ENCODE results near the gene ARHGAP10.

ARHGAP10 gene

GRCh38 chr4:148044912-148045352 lies 313.0 kb downstream of the ARHGAP10 start:
- DNase-seq, result peak in 1 of 5 experiments; percentile 22

- no peak for DNase-seq
Observed at GRCh38 chr4:148048598-148048997, 316.7 kb downstream of the ARHGAP10 start.

- DNase-seq, result no peak
Observed at GRCh38 chr4:148051403-148051802, 319.5 kb downstream of the ARHGAP10 start.

- DNase-seq, result peak in 2 of 5 experiments; percentile 49 to 88
Observed at GRCh38 chr4:148052448-148052847, 320.6 kb downstream of the ARHGAP10 start.

- DNase-seq, result no peak
Observed at GRCh38 chr4:148053298-148054003, 321.6 kb downstream of the ARHGAP10 start.

- DNase-seq, result no peak
Observed at GRCh38 chr4:148054275-148054674, 322.4 kb downstream of the ARHGAP10 start.

GRCh38 chr4:148055844-148056243 lies 324.0 kb downstream of the ARHGAP10 start:
- no peak for DNase-seq

GRCh38 chr4:148056879-148057278 lies 325.0 kb downstream of the ARHGAP10 start:
- peak in 4 of 5 experiments; percentile 8 to 83 (median 40) for DNase-seq

- DNase-seq, result no peak
Observed at GRCh38 chr4:148057516-148057915, 325.6 kb downstream of the ARHGAP10 start.

- DNase-seq, result no peak
Observed at GRCh38 chr4:148057984-148058859, 326.3 kb downstream of the ARHGAP10 start.

- DNase-seq, result no peak
Observed at GRCh38 chr4:148059617-148060180, 327.8 kb downstream of the ARHGAP10 start.

- DNase-seq, result peak in 2 of 5 experiments; percentile 39 to 68
Observed at GRCh38 chr4:148060264-148061140, 328.6 kb downstream of the ARHGAP10 start.

- DNase-seq, result peak in 1 of 5 experiments; percentile 33
Observed at GRCh38 chr4:148061141-148061481, 329.2 kb downstream of the ARHGAP10 start.

- no peak for DNase-seq
Observed at GRCh38 chr4:148061795-148062194, 329.9 kb downstream of the ARHGAP10 start.

GRCh38 chr4:148062301-148062950 lies 330.5 kb downstream of the ARHGAP10 start:
- no peak for DNase-seq

GRCh38 chr4:148064451-148064850 lies 332.6 kb downstream of the ARHGAP10 start:
- no peak for DNase-seq

- no peak for DNase-seq
Observed at GRCh38 chr4:148065075-148065474, 333.2 kb downstream of the ARHGAP10 start.

- no peak for DNase-seq
Observed at GRCh38 chr4:148067301-148067916, 335.5 kb downstream of the ARHGAP10 start.

GRCh38 chr4:148068065-148068911 lies 336.4 kb downstream of the ARHGAP10 start:
- DNase-seq, result no peak
